Lower lobe of right lung (tissue), 2 donors: Measurements from ENCODE around the gene LRRC8C. TPM values are rescaled to one million over a fixed set of nuclear protein-coding genes. Genes with fewer than 3 reads are reported as not detected.

Source experiments
- ATAC-seq, 2 donors: fragments of 200-7000 bp; cut with Tn5 transposase; one replicate each; pipeline ENCODE4 v1.9.1; 2020 to 2022; ENCODE audit warnings: mild to moderate bottlenecking in 2 of 2, moderate library complexity in 2 of 2
- DNase-seq: peaks from one replicate; pipeline ENCODE4 v3.0.0-alpha.2; 2020
- H3K27ac ChIP-seq: fragments of 200-600 bp; one replicate; pipeline ENCODE4 v1.8.0; 2022
- H3K27me3 ChIP-seq: fragments of 200-600 bp; one replicate; pipeline ENCODE4 v1.8.0; 2022; ENCODE audit warnings: low read depth
- H3K36me3 ChIP-seq: fragments of 200-600 bp; one replicate; pipeline ENCODE4 v1.8.0; 2022; ENCODE audit warnings: mild to moderate bottlenecking
- H3K4me1 ChIP-seq: fragments of 200-600 bp; one replicate; pipeline ENCODE4 v1.8.0; 2022
- H3K4me3 ChIP-seq: fragments of 200-600 bp; one replicate; pipeline ENCODE4 v1.8.0; 2022; ENCODE audit warnings: mild to moderate bottlenecking
- H3K9me3 ChIP-seq: fragments of 200-600 bp; one replicate; pipeline ENCODE4 v1.8.0; 2022
- CTCF ChIP-seq: fragments of 200-600 bp; IDR thresholded peaks from one replicate; pipeline ENCODE4 v1.8.0; 2022; ENCODE audit warnings: antibody characterized with exemption, mild to moderate bottlenecking
- intact Hi-C: fragments of 100-400 bp; cut with DNase I; formaldehyde crosslinking; loops from one replicate; pipeline ENCODE4 v1.11.0; 2022
- total RNA-seq: library from RNA; stranded (reverse); fragmentation: NEBNext Ultra II Directional; extraction: Animal tissue kit (Norgen Biotek cat#: 25700); gene quantifications from one replicate; pipeline ENCODE4 v1.2.1, GENCODE V29; 2021
- donor health status: DM: no; HTN: yes; CAD: no; lungs with severe emphysema.

Gene LRRC8C
- total RNA-seq, 1 donor from 2014 or later: 13.0 TPM

GRCh38 chr1:89644119-89644814 is 11.3 kb downstream of the LRRC8C start:
- ATAC-seq (no peak), DNase-seq (no peak)
- no peak for TF ChIP-seq CTCF
- no peaks in the 10 kb centered on the region for H3K9me3 ChIP-seq
- intact Hi-C loops: no loop called here
- no peaks in the 10 kb centered on the region for H3K36me3 ChIP-seq
- peaks cover 4% of the 10 kb centered on the region for H3K4me1 ChIP-seq
- H3K27ac ChIP-seq: no peak overlapping the region
- no peaks in the 10 kb centered on the region for H3K27me3 ChIP-seq
- no peak overlapping the region for H3K4me3 ChIP-seq

- intact Hi-C loops: no loop called here
- Histone ChIP-seq H3K4me3 (no peak overlapping the region), H3K27ac (no peak overlapping the region), H3K4me1 (peaks cover 7% of the 10 kb centered on the region), H3K36me3 (no peaks in the 10 kb centered on the region), H3K27me3 (no peaks in the 10 kb centered on the region), H3K9me3 (no peaks in the 10 kb centered on the region)
- no peak for ATAC-seq
- no peak for DNase-seq
- TF ChIP-seq CTCF: no peak
Measured at GRCh38 chr1:89646259-89646658, 13.3 kb downstream of the LRRC8C start.

DNA sequence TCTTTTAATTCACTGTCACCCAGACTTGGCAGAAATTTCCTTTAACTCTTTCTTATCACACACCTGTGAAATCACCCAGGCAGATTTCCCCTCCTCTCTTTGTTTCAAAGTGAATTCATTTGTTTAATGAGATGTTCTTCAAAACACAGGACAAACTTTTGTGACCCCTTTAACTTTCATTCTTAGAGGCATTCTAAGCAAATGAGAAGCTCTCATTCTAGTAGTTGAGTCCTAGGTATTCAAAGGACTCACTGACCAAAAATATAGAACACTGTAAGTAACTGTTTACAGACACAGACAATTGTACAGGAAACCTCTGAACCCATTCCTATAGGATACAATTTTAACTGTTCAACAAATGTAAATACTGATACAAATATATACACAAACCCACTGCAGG is 16.9 kb downstream of the LRRC8C start:
- H3K36me3 ChIP-seq: no peaks in the 10 kb centered on the region
- H3K27ac ChIP-seq: no peak overlapping the region
- intact Hi-C loops: no loop called here
- ATAC-seq: no peak
- TF ChIP-seq CTCF: no peak
- DNase-seq: no peak
- H3K4me1 ChIP-seq: peaks cover 7% of the 10 kb centered on the region
- no peaks in the 10 kb centered on the region for H3K27me3 ChIP-seq
- no peaks in the 10 kb centered on the region for H3K9me3 ChIP-seq
- no peak overlapping the region for H3K4me3 ChIP-seq

GRCh38 chr1:89652373-89652772 is 19.5 kb downstream of the LRRC8C start:
- no peaks in the 10 kb centered on the region for H3K36me3 ChIP-seq
- peaks cover 7% of the 10 kb centered on the region for H3K4me1 ChIP-seq
- no peak for DNase-seq
- no peak for ATAC-seq
- H3K27me3 ChIP-seq: no peaks in the 10 kb centered on the region
- no peak for TF ChIP-seq CTCF
- H3K4me3 ChIP-seq: no peak overlapping the region
- no peak overlapping the region for H3K27ac ChIP-seq
- intact Hi-C loops: no loop called here
- no peaks in the 10 kb centered on the region for H3K9me3 ChIP-seq

DNA sequence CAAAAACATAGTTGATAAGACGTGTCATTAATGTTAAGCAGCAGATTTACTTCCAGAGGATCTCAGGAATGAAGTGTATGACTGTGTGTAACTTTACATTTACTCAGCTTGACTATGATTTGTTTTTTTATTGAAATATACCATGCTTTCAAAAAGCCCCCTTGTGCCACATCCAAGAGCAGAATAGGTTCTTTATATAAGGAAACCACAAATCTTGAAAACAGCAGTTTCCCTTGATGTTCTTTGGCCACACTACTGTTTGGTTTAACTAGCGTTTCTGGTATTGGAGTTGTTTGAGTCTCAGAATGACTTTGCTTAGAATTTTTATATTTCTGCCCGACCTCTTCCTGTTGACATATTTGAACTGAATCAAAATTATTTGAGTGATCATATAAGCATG is 25.0 kb downstream of the LRRC8C start:
- peaks cover 6% of the 10 kb centered on the region for H3K4me1 ChIP-seq
- no peak overlapping the region for H3K27ac ChIP-seq
- H3K9me3 ChIP-seq: no peaks in the 10 kb centered on the region
- ATAC-seq (no peak), DNase-seq (no peak)
- no peak overlapping the region for H3K4me3 ChIP-seq
- no peaks in the 10 kb centered on the region for H3K36me3 ChIP-seq
- no peaks in the 10 kb centered on the region for H3K27me3 ChIP-seq
- intact Hi-C loops: no loop called here
- TF ChIP-seq CTCF: no peak
